HEK293 (cell line): Measurements from ENCODE around the gene DIS3L2.

Experiments used
- CTCF ChIA-PET: fragments of 350-600 bp; formaldehyde crosslinking; extraction: SDS; loops from one replicate; lab custom pipeline; 2021; ENCODE audit warnings: antibody characterized with exemption; lab: Yijun Ruan, JAX
- POLR2A ChIA-PET: fragments of 300-600 bp; formaldehyde crosslinking; extraction: SDS; loops from one replicate; lab custom pipeline; 2020; ENCODE audit warnings: antibody characterized with exemption, inconsistent platforms; lab: Yijun Ruan, JAX
- H3K27ac ChIP-seq: fragments of 200-500 bp; sonication (Bioruptor generic); 2 replicates; pipeline ENCODE4 v1.5.1; 2014; ENCODE audit warnings: low read depth, low read length, control low read depth, inconsistent platforms; ENCODE audit errors: extremely low read depth
- H3K36me3 ChIP-seq, 2 experiments: fragments of 200-500 bp in 1 of 2; sonication (Bioruptor generic) in 1 of 2; 1 replicate in 1 of 2; 2 replicates in 1 of 2; pipeline ENCODE4 v1.5.1; 2014 to 2017; ENCODE audit warnings: inconsistent platforms in 2 of 2, low read length in 2 of 2; ENCODE audit not compliant: control insufficient read depth in 2 of 2, insufficient read depth in 1 of 2
- H3K4me1 ChIP-seq: fragments of 200-500 bp; sonication (Bioruptor generic); 2 replicates; pipeline ENCODE4 v1.5.1; 2014; ENCODE audit warnings: mild to moderate bottlenecking, low read length, inconsistent platforms; ENCODE audit not compliant: control insufficient read depth, insufficient read depth
- H3K4me3 ChIP-seq: 2 replicates; pipeline ENCODE4 v1.5.1; 2011; ENCODE audit warnings: low read depth, mild to moderate bottlenecking, control low read depth, low read length, moderate library complexity
- H3K9me3 ChIP-seq: fragments of 200-500 bp; sonication (Bioruptor generic); 2 replicates; pipeline ENCODE4 v1.5.1; 2014; ENCODE audit warnings: low read depth, low read length, inconsistent platforms; ENCODE audit not compliant: control insufficient read depth, insufficient read depth
- TCF7L2 ChIP-seq: IDR thresholded peaks from 2 replicates; pipeline ENCODE4 v1.6.1; 2011; ENCODE audit warnings: low read depth, mild to moderate bottlenecking, inconsistent platforms, low read length, moderate library complexity, borderline replicate concordance
- WT1 ChIP-seq: fragments of 450-650 bp; formaldehyde crosslinking; IDR thresholded peaks from 2 replicates; pipeline ENCODE4 v1.5.1; 2016; ENCODE audit warnings: missing biosample characterization, missing genetic modification characterization
- ZBTB17 ChIP-seq: fragments of 450-650 bp; formaldehyde crosslinking; IDR thresholded peaks from 2 replicates; pipeline ENCODE4 v1.5.1; 2016; ENCODE audit warnings: missing biosample characterization, missing genetic modification characterization
- ZIC2 ChIP-seq: fragments of 450-650 bp; formaldehyde crosslinking; IDR thresholded peaks from 2 replicates; pipeline ENCODE4 v1.5.1; 2016; ENCODE audit warnings: missing biosample characterization, missing genetic modification characterization
- ZNF175 ChIP-seq: fragments of 450-650 bp; formaldehyde crosslinking; IDR thresholded peaks from 2 replicates; pipeline ENCODE4 v1.5.1; 2016; ENCODE audit warnings: missing biosample characterization, missing genetic modification characterization
- ZNF341 ChIP-seq: fragments of 450-650 bp; formaldehyde crosslinking; IDR thresholded peaks from 2 replicates; pipeline ENCODE4; 2016; ENCODE audit warnings: low read depth, missing biosample characterization, missing genetic modification characterization
- ZNF510 ChIP-seq: fragments of 450-650 bp; formaldehyde crosslinking; IDR thresholded peaks from 2 replicates; pipeline ENCODE4 v1.5.1; 2018; ENCODE audit warnings: mild to moderate bottlenecking, missing genetic modification characterization, missing biosample characterization; ENCODE audit not compliant: insufficient replicate concordance
- ZNF548 ChIP-seq: fragments of 450-650 bp; formaldehyde crosslinking; IDR thresholded peaks from 2 replicates; pipeline ENCODE4 v1.5.1; 2016; ENCODE audit warnings: missing biosample characterization, missing genetic modification characterization
- ZNF830 ChIP-seq: fragments of 450-650 bp; IDR thresholded peaks from 2 replicates; pipeline ENCODE4 v1.5.0; 2018; ENCODE audit warnings: missing biosample characterization, missing genetic modification characterization, low read depth, mild to moderate bottlenecking, moderate library complexity
- TF ChIP-seq, protein P1 (sequence below): fragments of 450-650 bp; formaldehyde crosslinking; IDR thresholded peaks from 2 replicates; pipeline ENCODE4 v1.5.1; 2016; ENCODE audit warnings: missing biosample characterization, missing genetic modification characterization
- TF ChIP-seq, protein P2 (sequence below): fragments of 450-650 bp; formaldehyde crosslinking; IDR thresholded peaks from 2 replicates; pipeline ENCODE4 v1.5.1; 2016; ENCODE audit warnings: missing biosample characterization, missing genetic modification characterization, borderline replicate concordance
- TF ChIP-seq, protein P3 (sequence below): fragments of 450-650 bp; formaldehyde crosslinking; conservative IDR thresholded peaks from 2 replicates; pipeline ENCODE4 v1.5.1; 2016; ENCODE audit warnings: low read depth, missing biosample characterization, missing genetic modification characterization
- TF ChIP-seq, protein P4 (sequence below): fragments of 450-650 bp; formaldehyde crosslinking; IDR thresholded peaks from 2 replicates; pipeline ENCODE4 v1.5.1; 2016; ENCODE audit warnings: missing biosample characterization, missing genetic modification characterization

The DIS3L2 gene

GRCh38 chr2:231914077-231914690 lies 47.3 kb upstream of the DIS3L2 start (continued):
- no peak for TF ChIP-seq ZNF548
- no peak for TF ChIP-seq ZNF510
- TF ChIP-seq TCF7L2: no peak
- TF ChIP-seq, protein P1, sequence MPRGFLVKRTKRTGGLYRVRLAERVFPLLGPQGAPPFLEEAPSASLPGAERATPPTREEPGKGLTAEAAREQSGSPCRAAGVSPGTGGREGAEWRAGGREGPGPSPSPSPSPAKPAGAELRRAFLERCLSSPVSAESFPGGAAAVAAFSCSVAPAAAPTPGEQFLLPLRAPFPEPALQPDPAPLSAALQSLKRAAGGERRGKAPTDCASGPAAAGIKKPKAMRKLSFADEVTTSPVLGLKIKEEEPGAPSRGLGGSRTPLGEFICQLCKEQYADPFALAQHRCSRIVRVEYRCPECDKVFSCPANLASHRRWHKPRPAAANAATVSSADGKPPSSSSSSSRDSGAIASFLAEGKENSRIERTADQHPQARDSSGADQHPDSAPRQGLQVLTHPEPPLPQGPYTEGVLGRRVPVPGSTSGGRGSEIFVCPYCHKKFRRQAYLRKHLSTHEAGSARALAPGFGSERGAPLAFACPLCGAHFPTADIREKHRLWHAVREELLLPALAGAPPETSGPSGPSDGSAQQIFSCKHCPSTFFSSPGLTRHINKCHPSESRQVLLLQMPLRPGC (tag by site-specific recombination): no peak
- TF ChIP-seq, protein P2, sequence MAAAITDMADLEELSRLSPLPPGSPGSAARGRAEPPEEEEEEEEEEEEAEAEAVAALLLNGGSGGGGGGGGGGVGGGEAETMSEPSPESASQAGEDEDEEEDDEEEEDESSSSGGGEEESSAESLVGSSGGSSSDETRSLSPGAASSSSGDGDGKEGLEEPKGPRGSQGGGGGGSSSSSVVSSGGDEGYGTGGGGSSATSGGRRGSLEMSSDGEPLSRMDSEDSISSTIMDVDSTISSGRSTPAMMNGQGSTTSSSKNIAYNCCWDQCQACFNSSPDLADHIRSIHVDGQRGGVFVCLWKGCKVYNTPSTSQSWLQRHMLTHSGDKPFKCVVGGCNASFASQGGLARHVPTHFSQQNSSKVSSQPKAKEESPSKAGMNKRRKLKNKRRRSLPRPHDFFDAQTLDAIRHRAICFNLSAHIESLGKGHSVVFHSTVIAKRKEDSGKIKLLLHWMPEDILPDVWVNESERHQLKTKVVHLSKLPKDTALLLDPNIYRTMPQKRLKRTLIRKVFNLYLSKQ: no peak
- TF ChIP-seq ZNF830 (tag by site-specific recombination): no peak
- TF ChIP-seq, protein P3, sequence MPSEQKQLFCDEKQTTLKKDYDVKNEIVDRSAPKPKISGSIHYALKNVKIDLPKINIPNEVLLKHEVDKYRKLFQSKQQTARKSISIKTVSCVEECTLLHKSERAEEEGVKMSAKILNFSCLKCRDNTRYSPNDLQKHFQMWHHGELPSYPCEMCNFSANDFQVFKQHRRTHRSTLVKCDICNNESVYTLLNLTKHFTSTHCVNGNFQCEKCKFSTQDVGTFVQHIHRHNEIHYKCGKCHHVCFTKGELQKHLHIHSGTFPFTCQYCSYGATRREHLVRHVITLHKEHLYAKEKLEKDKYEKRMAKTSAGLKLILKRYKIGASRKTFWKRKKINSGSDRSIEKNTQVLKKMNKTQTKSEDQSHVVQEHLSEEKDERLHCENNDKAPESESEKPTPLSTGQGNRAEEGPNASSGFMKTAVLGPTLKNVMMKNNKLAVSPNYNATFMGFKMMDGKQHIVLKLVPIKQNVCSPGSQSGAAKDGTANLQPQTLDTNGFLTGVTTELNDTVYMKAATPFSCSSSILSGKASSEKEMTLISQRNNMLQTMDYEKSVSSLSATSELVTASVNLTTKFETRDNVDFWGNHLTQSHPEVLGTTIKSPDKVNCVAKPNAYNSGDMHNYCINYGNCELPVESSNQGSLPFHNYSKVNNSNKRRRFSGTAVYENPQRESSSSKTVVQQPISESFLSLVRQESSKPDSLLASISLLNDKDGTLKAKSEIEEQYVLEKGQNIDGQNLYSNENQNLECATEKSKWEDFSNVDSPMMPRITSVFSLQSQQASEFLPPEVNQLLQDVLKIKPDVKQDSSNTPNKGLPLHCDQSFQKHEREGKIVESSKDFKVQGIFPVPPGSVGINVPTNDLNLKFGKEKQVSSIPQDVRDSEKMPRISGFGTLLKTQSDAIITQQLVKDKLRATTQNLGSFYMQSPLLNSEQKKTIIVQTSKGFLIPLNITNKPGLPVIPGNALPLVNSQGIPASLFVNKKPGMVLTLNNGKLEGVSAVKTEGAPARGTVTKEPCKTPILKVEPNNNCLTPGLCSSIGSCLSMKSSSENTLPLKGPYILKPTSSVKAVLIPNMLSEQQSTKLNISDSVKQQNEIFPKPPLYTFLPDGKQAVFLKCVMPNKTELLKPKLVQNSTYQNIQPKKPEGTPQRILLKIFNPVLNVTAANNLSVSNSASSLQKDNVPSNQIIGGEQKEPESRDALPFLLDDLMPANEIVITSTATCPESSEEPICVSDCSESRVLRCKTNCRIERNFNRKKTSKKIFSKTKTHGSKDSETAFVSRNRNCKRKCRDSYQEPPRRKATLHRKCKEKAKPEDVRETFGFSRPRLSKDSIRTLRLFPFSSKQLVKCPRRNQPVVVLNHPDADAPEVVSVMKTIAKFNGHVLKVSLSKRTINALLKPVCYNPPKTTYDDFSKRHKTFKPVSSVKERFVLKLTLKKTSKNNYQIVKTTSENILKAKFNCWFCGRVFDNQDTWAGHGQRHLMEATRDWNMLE (tag by site-specific recombination): no peak

- TF ChIP-seq WT1: 0 out of 2 replicates have a peak, but pooled peaks have one; percentile 20
- peak; percentile 58 for TF ChIP-seq ZIC2 (tag by site-specific recombination)
- TF ChIP-seq, protein P2: no peak
- TF ChIP-seq ZBTB17: peak; percentile 16; the same call in 1 of the 2 replicates
- TF ChIP-seq ZNF341 (tag by site-specific recombination): 0 out of 2 replicates have a peak, but pooled peaks have one; percentile 8
- TF ChIP-seq, protein P4, sequence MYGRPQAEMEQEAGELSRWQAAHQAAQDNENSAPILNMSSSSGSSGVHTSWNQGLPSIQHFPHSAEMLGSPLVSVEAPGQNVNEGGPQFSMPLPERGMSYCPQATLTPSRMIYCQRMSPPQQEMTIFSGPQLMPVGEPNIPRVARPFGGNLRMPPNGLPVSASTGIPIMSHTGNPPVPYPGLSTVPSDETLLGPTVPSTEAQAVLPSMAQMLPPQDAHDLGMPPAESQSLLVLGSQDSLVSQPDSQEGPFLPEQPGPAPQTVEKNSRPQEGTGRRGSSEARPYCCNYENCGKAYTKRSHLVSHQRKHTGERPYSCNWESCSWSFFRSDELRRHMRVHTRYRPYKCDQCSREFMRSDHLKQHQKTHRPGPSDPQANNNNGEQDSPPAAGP: peak; percentile 77
- no peak for TF ChIP-seq ZNF175 (tag by site-specific recombination)
- Histone ChIP-seq H3K36me3 (peaks cover 0 to under 1% of the 10 kb centered on the region in 2 experiments; a peak in 2 of 3 replicates), H3K4me3 (no peak overlapping the region), H3K9me3 (no peaks in the 10 kb centered on the region), H3K27ac (no peak overlapping the region), H3K4me1 (no peaks in the 10 kb centered on the region)
- ChIA-PET CTCF (interaction anchor here (0.6 to 2.1 kb wide), 5 partner anchors 8 to 563 kb away, joined by 3 to 8 read pairs (median 3); no protein-coding TSS in a partner anchor), POLR2A (interaction anchor here (0.7 to 1.1 kb wide), 3 partner anchors 12 to 531 kb away, joined by 4 to 7 read pairs (median 6); no protein-coding TSS in a partner anchor)
Observed at GRCh38 chr2:231917280-231918066, 44.0 kb upstream of the DIS3L2 start.
